Thyroid gland (tissue), 4 donors: ENCODE data around the gene LARGE1. TPM values are rescaled to one million over a fixed set of nuclear protein-coding genes. Genes with fewer than 3 reads are reported as not detected.

Experiments used
- DNase-seq, 2 donors: peaks; one replicate each; pipeline ENCODE4 v3.0.0-alpha.2; 2019
- H3K27ac ChIP-seq, 3 donors: fragments of 200-600 bp; sonication (generic); 1 replicate in 2 of 3; 2 replicates in 1 of 3; pipeline ENCODE4 v1.5.1; 2016 to 2019; ENCODE audit warnings: mild to moderate bottlenecking in 1 of 3, moderate library complexity in 1 of 3
- H3K27me3 ChIP-seq: fragments of 200-600 bp; sonication (generic); one replicate; pipeline ENCODE4 v1.5.1; 2019
- H3K36me3 ChIP-seq, 2 donors: fragments of 200-600 bp; sonication (generic); one replicate each; pipeline ENCODE4 v1.5.1; 2016 to 2019
- H3K4me1 ChIP-seq, 2 donors: fragments of 200-600 bp; sonication (generic); one replicate each; pipeline ENCODE4 v1.5.1; 2017 to 2019
- H3K4me3 ChIP-seq, 3 donors: fragments of 200-600 bp; sonication (generic); replicated peaks in 1 of 3; 1 replicate in 2 of 3; 2 replicates in 1 of 3; pipeline ENCODE4 v1.5.1; 2016; ENCODE audit warnings: mild to moderate bottlenecking in 1 of 3
- H3K9me3 ChIP-seq: fragments of 200-600 bp; sonication (generic); one replicate; pipeline ENCODE4 v1.5.1; 2017
- POLR2A ChIP-seq, 2 donors: fragments of 450-650 bp; IDR thresholded peaks; one replicate each; pipeline ENCODE4 v1.6.1; 2017; ENCODE audit warnings: antibody characterized with exemption in 2 of 2, mild to moderate bottlenecking in 2 of 2, moderate library complexity in 1 of 2
- WGBS, 2 donors: methylation state at CpG; one replicate each; pipeline ENCODE4 v1.1.5; 2017; 5-methylcytosine and 5-hydroxymethylcytosine counted together
- intact Hi-C: fragments of 100-400 bp; cut with DNase I; formaldehyde crosslinking; loops from one replicate; pipeline ENCODE4 v1.15.1; 2023
- total RNA-seq, 4 donors: library from RNA; depleted of rRNA; stranded (reverse); fragments of >200 nt; gene quantifications; one replicate each; pipeline ENCODE4 v1.2.3, GENCODE V29; 2016
- TF ChIP-seq, protein P1 (sequence below), 6 experiments: fragments of 200-600 bp in 3 of 6; fragments of 450-650 bp in 3 of 6; sonication (generic) in 3 of 6; IDR thresholded peaks; one replicate each; pipeline ENCODE4 v1.5.1; 2016 to 2019; ENCODE audit warnings: antibody characterized with exemption in 6 of 6, mild to moderate bottlenecking in 2 of 6, inconsistent platforms in 1 of 6, moderate library complexity in 1 of 6

LARGE1 gene
- total RNA-seq, 4 donors from 2014 or later = 13.6 to 16.3 (median 15.1) TPM

DNA sequence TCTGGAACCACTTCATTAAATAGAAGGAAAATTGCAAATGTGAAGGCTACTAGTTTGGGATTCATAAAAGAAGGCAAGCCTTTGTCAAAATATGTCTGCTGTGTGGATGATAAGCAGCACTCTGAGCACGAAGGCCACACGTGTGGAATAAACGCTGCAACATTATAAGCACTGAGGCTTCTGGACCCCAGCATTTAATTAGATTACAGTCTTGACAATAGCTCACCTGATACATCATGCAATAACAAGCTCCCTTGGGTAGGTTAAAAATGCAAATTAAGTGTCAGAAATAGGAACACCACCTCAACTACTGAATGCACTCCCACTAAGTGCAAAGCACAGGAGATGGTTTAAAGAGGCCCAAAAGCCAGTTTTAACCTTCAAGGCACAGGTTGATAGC is 179.3 kb downstream of the LARGE1 start:
- Histone ChIP-seq H3K27ac (no peak overlapping the region), H3K4me3 (no peak overlapping the region), H3K27me3 (no peaks in the 10 kb centered on the region), H3K36me3 (no peaks in the 10 kb centered on the region), H3K9me3 (no peaks in the 10 kb centered on the region), H3K4me1 (no peaks in the 10 kb centered on the region)
- no peak for DNase-seq
- no peak for TF ChIP-seq POLR2A (IDR thresholded peaks at IDR 0.05)
- TF ChIP-seq, protein P1, sequence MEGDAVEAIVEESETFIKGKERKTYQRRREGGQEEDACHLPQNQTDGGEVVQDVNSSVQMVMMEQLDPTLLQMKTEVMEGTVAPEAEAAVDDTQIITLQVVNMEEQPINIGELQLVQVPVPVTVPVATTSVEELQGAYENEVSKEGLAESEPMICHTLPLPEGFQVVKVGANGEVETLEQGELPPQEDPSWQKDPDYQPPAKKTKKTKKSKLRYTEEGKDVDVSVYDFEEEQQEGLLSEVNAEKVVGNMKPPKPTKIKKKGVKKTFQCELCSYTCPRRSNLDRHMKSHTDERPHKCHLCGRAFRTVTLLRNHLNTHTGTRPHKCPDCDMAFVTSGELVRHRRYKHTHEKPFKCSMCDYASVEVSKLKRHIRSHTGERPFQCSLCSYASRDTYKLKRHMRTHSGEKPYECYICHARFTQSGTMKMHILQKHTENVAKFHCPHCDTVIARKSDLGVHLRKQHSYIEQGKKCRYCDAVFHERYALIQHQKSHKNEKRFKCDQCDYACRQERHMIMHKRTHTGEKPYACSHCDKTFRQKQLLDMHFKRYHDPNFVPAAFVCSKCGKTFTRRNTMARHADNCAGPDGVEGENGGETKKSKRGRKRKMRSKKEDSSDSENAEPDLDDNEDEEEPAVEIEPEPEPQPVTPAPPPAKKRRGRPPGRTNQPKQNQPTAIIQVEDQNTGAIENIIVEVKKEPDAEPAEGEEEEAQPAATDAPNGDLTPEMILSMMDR (IDR thresholded peaks at IDR 0.05) = no peak
- 87 to 91% methylated on average over 3 of the region's 3 CpGs for WGBS, 2 donors
- intact Hi-C loops = no loop called here

DNA sequence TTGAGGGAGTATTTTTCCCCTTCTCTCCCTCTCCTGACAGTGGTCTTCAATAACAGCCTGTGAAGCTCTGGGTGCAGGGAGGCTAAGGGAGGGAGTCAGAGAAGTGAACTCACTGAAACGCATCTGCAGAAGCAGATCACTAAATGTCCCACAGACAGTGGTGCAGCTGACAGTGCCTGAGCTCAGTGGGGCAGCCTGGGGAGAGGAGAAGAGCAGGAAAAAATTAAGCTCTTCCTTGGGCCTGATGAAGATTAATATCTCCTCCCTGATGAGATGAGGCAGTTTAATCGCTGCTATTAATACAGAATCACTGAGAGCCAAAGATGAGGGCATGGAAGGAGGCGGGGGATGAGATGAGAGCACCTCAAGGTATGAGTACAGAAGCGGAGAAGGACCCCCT is 180.8 kb downstream of the LARGE1 start:
- intact Hi-C loops = no loop called here
- 84 to 87% methylated on average over 4 of the region's 4 CpGs for WGBS, 2 donors
- no peak overlapping the region for H3K27ac ChIP-seq
- no peak overlapping the region for H3K4me3 ChIP-seq
- no peaks in the 10 kb centered on the region for H3K9me3 ChIP-seq
- no peak for TF ChIP-seq POLR2A (IDR thresholded peaks at IDR 0.05)
- TF ChIP-seq, protein P1 (IDR thresholded peaks at IDR 0.05) = no peak
- no peaks in the 10 kb centered on the region for H3K27me3 ChIP-seq
- no peaks in the 10 kb centered on the region for H3K4me1 ChIP-seq
- DNase-seq = no peak
- H3K36me3 ChIP-seq = no peaks in the 10 kb centered on the region

DNA sequence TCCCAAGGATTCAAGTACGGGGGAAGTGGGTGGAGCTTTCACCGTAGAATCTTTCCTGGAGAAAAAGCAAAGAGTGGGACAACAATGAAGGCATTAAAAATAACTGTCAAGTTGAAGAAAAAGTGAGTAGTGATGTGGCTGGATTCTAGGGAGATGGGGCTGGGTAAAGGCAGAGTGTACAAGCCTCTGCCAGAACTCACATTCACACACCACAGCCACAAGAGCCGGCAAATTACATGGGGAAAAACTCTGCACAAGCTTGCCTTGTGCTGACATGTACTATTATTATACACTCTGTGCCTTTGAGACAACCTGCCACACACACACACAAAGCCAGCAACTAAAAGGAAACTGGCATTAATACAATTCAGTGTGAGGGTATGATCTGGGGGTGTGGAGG is 182.6 kb downstream of the LARGE1 start:
- Histone ChIP-seq H3K27me3 (no peaks in the 10 kb centered on the region), H3K4me3 (no peak overlapping the region), H3K36me3 (no peaks in the 10 kb centered on the region), H3K9me3 (no peaks in the 10 kb centered on the region), H3K4me1 (no peaks in the 10 kb centered on the region), H3K27ac (no peak overlapping the region)
- intact Hi-C loops = no loop called here
- 61 to 66% methylated on average over 3 of the region's 3 CpGs for WGBS, 2 donors
- DNase-seq = no peak
- TF ChIP-seq, protein P1 (IDR thresholded peaks at IDR 0.05) = no peak
- no peak for TF ChIP-seq POLR2A (IDR thresholded peaks at IDR 0.05)

DNA sequence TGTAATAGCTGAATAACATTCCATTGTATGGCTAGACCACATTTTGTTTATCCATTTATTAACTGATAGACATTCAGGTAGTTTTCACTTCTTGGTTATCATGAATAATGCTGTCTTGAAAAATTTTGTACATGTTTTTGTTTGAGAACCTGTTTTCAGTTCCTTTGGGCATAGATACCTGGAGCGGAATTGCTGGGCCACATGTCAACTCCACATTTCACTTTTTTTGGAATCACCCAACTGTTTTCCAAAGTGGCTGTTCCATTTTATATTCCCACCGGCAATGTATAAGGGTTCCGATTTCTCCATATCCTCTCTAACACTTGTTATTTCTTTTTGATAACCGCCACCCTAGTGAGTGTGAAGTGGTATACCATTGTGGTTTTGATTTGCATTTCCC is 184.3 kb downstream of the LARGE1 start:
- Histone ChIP-seq H3K27ac (no peak overlapping the region), H3K9me3 (no peaks in the 10 kb centered on the region), H3K4me3 (no peak overlapping the region), H3K27me3 (no peaks in the 10 kb centered on the region), H3K36me3 (no peaks in the 10 kb centered on the region), H3K4me1 (no peaks in the 10 kb centered on the region)
- TF ChIP-seq POLR2A (IDR thresholded peaks at IDR 0.05) = no peak
- TF ChIP-seq, protein P1 (IDR thresholded peaks at IDR 0.05) = no peak
- intact Hi-C loops = no loop called here
- 96 to 98% methylated on average over 4 of the region's 4 CpGs for WGBS, 2 donors
- no peak for DNase-seq

DNA sequence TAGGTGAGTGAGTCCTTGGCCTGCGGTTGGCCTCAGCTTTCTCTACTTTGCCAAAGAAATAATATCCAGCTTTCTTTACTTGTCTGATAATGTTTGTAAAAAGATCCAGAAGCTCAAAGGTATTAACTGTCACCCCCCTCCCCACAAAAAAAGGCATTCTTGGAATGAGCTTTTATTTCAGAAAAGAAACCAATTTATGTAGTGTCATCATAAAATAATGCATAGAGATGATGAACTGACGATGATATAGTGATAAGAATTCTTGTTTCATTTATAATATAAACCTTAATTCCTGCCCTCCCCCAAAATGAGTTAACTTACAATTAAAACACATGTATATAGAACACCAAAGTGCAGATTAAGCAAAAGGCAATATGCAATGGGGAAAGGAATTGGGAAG is 191.4 kb downstream of the LARGE1 start:
- no peaks in the 10 kb centered on the region for H3K4me1 ChIP-seq
- DNase-seq = no peak
- WGBS, 2 donors = 94 to 96% methylated on average over 2 of the region's 2 CpGs
- no peaks in the 10 kb centered on the region for H3K27me3 ChIP-seq
- TF ChIP-seq, protein P1 (IDR thresholded peaks at IDR 0.05) = no peak
- no peak for TF ChIP-seq POLR2A (IDR thresholded peaks at IDR 0.05)
- H3K9me3 ChIP-seq = no peaks in the 10 kb centered on the region
- H3K4me3 ChIP-seq = no peak overlapping the region
- intact Hi-C loops = no loop called here
- no peaks in the 10 kb centered on the region for H3K36me3 ChIP-seq
- H3K27ac ChIP-seq = no peak overlapping the region
